HepG2 (cell line): ENCODE measurements around the gene PRMT7. TPM values are rescaled to one million over a fixed set of nuclear protein-coding genes. Genes with fewer than 3 reads are reported as not detected.

Source experiments
- ATAC-seq: fragments of 200-7000 bp; cut with Tn5 transposase; 3 replicates; pipeline ENCODE4 v1.9.1; 2020; ENCODE audit warnings: mild to moderate bottlenecking, moderate library complexity
- BruUV-seq: library from RNA; stranded (reverse); fragments of 400-500 nt; replicated peaks from 2 replicates; lab custom pipeline; 2021; lab: Mats Ljungman, UMichigan
- CTCF ChIA-PET: fragments of 300-600 bp; formaldehyde crosslinking; extraction: SDS; loops from one replicate; lab custom pipeline; 2021; ENCODE audit warnings: low total read pairs, inconsistent platforms, low intra/inter-chr PET ratio; lab: Yijun Ruan, JAX
- POLR2A ChIA-PET: fragments of 350-600 bp; sonication (Branson Sonifier 250); formaldehyde crosslinking; loops from one replicate; lab custom pipeline; 2020; ENCODE audit warnings: antibody characterized with exemption, inconsistent platforms; lab: Yijun Ruan, JAX
- DNase-seq: peaks from one replicate; pipeline ENCODE4 v3.0.0-alpha.2; 2015; ENCODE audit warnings: low spot score
- FAIRE-seq: peaks from 3 replicates; lab custom pipeline; 2011; peaks lifted over from hg19 to GRCh38; lab: Jason Lieb, UNC
- H2AFZ ChIP-seq: one replicate; pipeline ENCODE4 v1.6.1; 2011; ENCODE audit warnings: low read length, inconsistent platforms
- H3K27ac ChIP-seq: fragments of 300-600 bp; 3 replicates; pipeline ENCODE4 v1.8.0; 2011; ENCODE audit warnings: mixed run types, mild to moderate bottlenecking, mixed read lengths, low read length, inconsistent platforms; ENCODE audit not compliant: insufficient read depth; ENCODE audit errors: extremely low read length
- H3K27me3 ChIP-seq, 2 experiments: fragments of 200-600 bp in 1 of 2; 2 replicates in 1 of 2; 3 replicates in 1 of 2; pipeline versions ENCODE4 v1.6.0 to v1.8.0; 2011; ENCODE audit warnings: low read length in 2 of 2, mild to moderate bottlenecking in 2 of 2, moderate library complexity in 2 of 2, inconsistent platforms in 1 of 2; ENCODE audit not compliant: insufficient read depth in 2 of 2, control insufficient read depth in 1 of 2
- H3K36me3 ChIP-seq, 2 experiments: fragments of 200-600 bp in 1 of 2; replicated peaks in 1 of 2; 2 replicates in 1 of 2; 3 replicates in 1 of 2; pipeline versions ENCODE4 v1.5.1 to v1.8.0; 2011; ENCODE audit warnings: low read length in 2 of 2, inconsistent platforms in 1 of 2; ENCODE audit not compliant: insufficient read depth in 2 of 2, control insufficient read depth in 1 of 2
- H3K4me1 ChIP-seq: 2 replicates; pipeline ENCODE4 v1.5.1; 2012; ENCODE audit warnings: low read length, inconsistent platforms; ENCODE audit not compliant: insufficient read depth
- H3K4me2 ChIP-seq: 2 replicates; pipeline ENCODE4 v1.6.0; 2011; ENCODE audit warnings: low read depth, low read length, inconsistent platforms
- H3K4me3 ChIP-seq, 3 experiments: fragments of 200-600 bp in 1 of 3; sonication (generic), shearing (Covaris generic) in 1 of 3; replicated peaks in 1 of 3; 2 replicates each; pipeline ENCODE4 v1.5.1; 2011 to 2016; ENCODE audit warnings: low read length in 3 of 3, inconsistent platforms in 2 of 3, low read depth in 2 of 3, mild to moderate bottlenecking in 2 of 3, control low read depth in 1 of 3, mixed read lengths in 1 of 3; ENCODE audit not compliant: insufficient read depth in 1 of 3
- H3K79me2 ChIP-seq: one replicate; pipeline ENCODE4 v1.6.1; 2011; ENCODE audit warnings: low read length, inconsistent platforms; ENCODE audit not compliant: insufficient read depth
- H3K9ac ChIP-seq: 2 replicates; pipeline ENCODE4 v1.6.0; 2011; ENCODE audit warnings: mild to moderate bottlenecking, low read depth, low read length, inconsistent platforms; ENCODE audit not compliant: insufficient read depth
- H3K9me3 ChIP-seq: 2 replicates; pipeline ENCODE4 v1.5.1; 2012; ENCODE audit warnings: mild to moderate bottlenecking, low read length
- H4K20me1 ChIP-seq: 2 replicates; pipeline ENCODE4 v1.6.0; 2011; ENCODE audit warnings: inconsistent platforms, mild to moderate bottlenecking, low read length, moderate library complexity; ENCODE audit not compliant: insufficient read depth
- RAD21 ChIP-seq: fragments of 450-650 bp; formaldehyde crosslinking; IDR thresholded peaks from 2 replicates; pipeline ENCODE4 v1.5.0; 2020; ENCODE audit warnings: mild to moderate bottlenecking
- SIX1 ChIP-seq: sonication (generic); formaldehyde crosslinking; IDR thresholded peaks from 2 replicates; pipeline ENCODE4 v1.4.0; 2020; ENCODE audit warnings: missing genetic modification reagents, borderline replicate concordance
- ZNF253 ChIP-seq: sonication (generic); formaldehyde crosslinking; IDR thresholded peaks from 2 replicates; pipeline ENCODE4 v1.8.0; 2022; ENCODE audit warnings: mild to moderate bottlenecking, missing genetic modification reagents, borderline replicate concordance
- ZNF616 ChIP-seq: sonication (generic); formaldehyde crosslinking; IDR thresholded peaks from 2 replicates; pipeline ENCODE4 v1.5.0; 2020; ENCODE audit warnings: low read depth, mild to moderate bottlenecking, missing genetic modification reagents
- ZNF773 ChIP-seq: sonication (generic); formaldehyde crosslinking; IDR thresholded peaks from 2 replicates; pipeline ENCODE4 v1.4.0; 2020; ENCODE audit warnings: missing genetic modification reagents, borderline replicate concordance
- ZNF782 ChIP-seq: sonication (generic); formaldehyde crosslinking; IDR thresholded peaks from 2 replicates; pipeline ENCODE4 v1.4.0; 2020; ENCODE audit warnings: missing genetic modification reagents, mild to moderate bottlenecking, borderline replicate concordance
- WGBS: methylation state at CpG from one replicate; pipeline ENCODE4 v1.1.6; 2017; ENCODE audit warnings: low lambda C conversion rate; 5-methylcytosine and 5-hydroxymethylcytosine counted together
- in situ Hi-C: cut with HindIII; loops from 2 replicates; pipeline ENCODE4 v1.10.0; 2017; ENCODE audit warnings: low pct_unique_long_range_greater_than_20kb; ENCODE audit not compliant: extremely low pct_ligation_motif_present
- intact Hi-C: fragments of 100-400 bp; cut with micrococcal nuclease; formaldehyde crosslinking; loops from one replicate; pipeline ENCODE4 v1.10.0; 2022; ENCODE audit not compliant: unreplicated experiment
- polyA plus RNA-seq, 8 experiments: library from polyadenylated mRNA; depleted of rRNA in 3 of 8; stranded (reverse) in 7 of 8; unstranded in 1 of 8; fragments of >200 nt; fragmentation: Illumina TruSeq in 4 of 8; extraction: Trizol in 4 of 8; gene quantifications; 2 replicates each; pipeline versions ENCODE4 v1.2.1 to v1.2.3, GENCODE V29; 2011 to 2016; ENCODE audit warnings: low read depth in 4 of 8, missing spikeins in 1 of 8, mixed read lengths in 1 of 8; ENCODE audit not compliant: insufficient read depth in 1 of 8
- total RNA-seq, 5 experiments: library from RNA; depleted of rRNA; stranded (reverse); fragments of >200 nt; fragmentation: Illumina TruSeq; extraction: Trizol; gene quantifications; 2 replicates each; pipeline ENCODE4 v1.2.3, GENCODE V29; 2016; ENCODE audit warnings: low read depth in 1 of 5
- TF ChIP-seq, protein P1 (sequence below): IDR thresholded peaks from 2 replicates; pipeline ENCODE4 v1.6.1; 2016
- TF ChIP-seq, protein P2 (sequence below): sonication (generic); formaldehyde crosslinking; IDR thresholded peaks from 2 replicates; pipeline ENCODE4 v1.5.0; 2020; ENCODE audit warnings: mild to moderate bottlenecking, missing genetic modification reagents, borderline replicate concordance
- TF ChIP-seq, protein P3 (sequence below): sonication (generic); formaldehyde crosslinking; IDR thresholded peaks from 2 replicates; pipeline ENCODE4 v1.8.0; 2022; ENCODE audit warnings: missing genetic modification reagents, mild to moderate bottlenecking, borderline replicate concordance

PRMT7 gene
- total and polyA plus RNA-seq, 2 of the 13 experiments (the other 11 are each of a cell fraction or from before 2014, with no cell fraction given) = 47.5 to 55.0 TPM

DNA sequence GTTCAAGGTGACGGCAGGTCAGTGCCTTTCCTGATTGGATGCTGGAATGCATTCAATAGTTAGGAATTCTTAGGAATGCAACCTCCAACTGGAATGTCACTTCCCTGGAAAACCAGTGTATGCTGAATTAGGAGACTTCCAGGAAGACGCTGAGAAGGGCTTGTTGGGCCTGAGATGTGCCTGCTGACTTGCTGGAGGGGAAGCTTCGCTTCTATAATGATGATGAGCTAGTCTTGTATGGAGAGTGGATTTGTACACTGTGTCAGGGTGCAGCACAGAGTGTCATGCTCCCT, 91.9 kb downstream of the PRMT7 start:
- H3K4me3 ChIP-seq = no peak overlapping the region
- ChIA-PET POLR2A (no interaction called here), CTCF (no interaction called here)
- peaks cover 0 to 30% of the 10 kb centered on the region in 2 experiments; a peak in 3 of 5 replicates for H3K27me3 ChIP-seq
- intact Hi-C loops = no loop called here
- no peak for TF ChIP-seq SIX1
- no peak for TF ChIP-seq ZNF782
- TF ChIP-seq, protein P1, sequence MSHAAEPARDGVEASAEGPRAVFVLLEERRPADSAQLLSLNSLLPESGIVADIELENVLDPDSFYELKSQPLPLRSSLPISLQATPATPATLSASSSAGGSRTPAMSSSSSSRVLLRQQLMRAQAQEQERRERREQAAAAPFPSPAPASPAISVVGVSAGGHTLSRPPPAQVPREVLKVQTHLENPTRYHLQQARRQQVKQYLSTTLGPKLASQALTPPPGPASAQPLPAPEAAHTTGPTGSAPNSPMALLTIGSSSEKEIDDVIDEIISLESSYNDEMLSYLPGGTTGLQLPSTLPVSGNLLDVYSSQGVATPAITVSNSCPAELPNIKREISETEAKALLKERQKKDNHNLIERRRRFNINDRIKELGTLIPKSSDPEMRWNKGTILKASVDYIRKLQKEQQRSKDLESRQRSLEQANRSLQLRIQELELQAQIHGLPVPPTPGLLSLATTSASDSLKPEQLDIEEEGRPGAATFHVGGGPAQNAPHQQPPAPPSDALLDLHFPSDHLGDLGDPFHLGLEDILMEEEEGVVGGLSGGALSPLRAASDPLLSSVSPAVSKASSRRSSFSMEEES = no peak
- TF ChIP-seq ZNF616 (CRISPR knock-in tag) = no peak
- no peak overlapping the region for H3K27ac ChIP-seq
- H3K9ac ChIP-seq = no peak overlapping the region
- no peaks in the 10 kb centered on the region for H3K9me3 ChIP-seq
- FAIRE-seq = no peak
- no peak overlapping the region for H2AFZ ChIP-seq
- DNase-seq = no peak
- H3K36me3 ChIP-seq = no peaks in the 10 kb centered on the region
- no peak overlapping the region for H3K4me2 ChIP-seq
- in situ Hi-C loops = no loop called here
- no peak for ATAC-seq
- no TSS peak for BruUV-seq
- no peaks in the 10 kb centered on the region; the same call in 1 of the 2 replicates for H3K4me1 ChIP-seq
- no peaks in the 10 kb centered on the region; the same call in 1 of the 2 replicates for H4K20me1 ChIP-seq
- no peaks in the 10 kb centered on the region for H3K79me2 ChIP-seq
- 6% methylated on average over 3 of the region's 3 CpGs for WGBS

DNA sequence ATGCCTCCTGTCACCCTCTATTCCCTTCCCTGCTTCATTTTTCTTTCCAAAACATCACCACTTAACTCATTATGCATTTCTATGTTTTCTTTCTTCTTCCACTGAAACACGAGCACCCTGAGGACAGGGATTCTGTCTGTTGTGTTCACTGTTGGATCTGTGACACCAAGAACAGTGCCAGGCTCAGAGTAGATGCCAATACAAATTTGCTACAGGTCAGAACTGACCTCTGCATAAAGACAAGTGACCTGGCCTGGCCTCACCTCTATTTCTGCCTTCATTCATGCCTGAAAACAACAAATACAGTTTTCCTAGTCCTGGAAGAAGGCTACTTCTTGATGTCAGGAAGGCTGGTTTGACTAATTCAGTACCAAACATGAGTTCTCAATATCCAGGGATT, 92.4 kb downstream of the PRMT7 start:
- Histone ChIP-seq H2AFZ (no peak overlapping the region), H4K20me1 (no peaks in the 10 kb centered on the region; the same call in 1 of the 2 replicates), H3K36me3 (no peaks in the 10 kb centered on the region), H3K4me3 (no peak overlapping the region), H3K9ac (no peak overlapping the region), H3K27ac (no peak overlapping the region), H3K4me1 (no peaks in the 10 kb centered on the region; the same call in 1 of the 2 replicates), H3K27me3 (peaks cover 0 to 27% of the 10 kb centered on the region in 2 experiments; a peak in 3 of 5 replicates), H3K4me2 (no peak overlapping the region), H3K79me2 (no peaks in the 10 kb centered on the region), H3K9me3 (no peaks in the 10 kb centered on the region)
- POLR2A ChIA-PET = no interaction called here
- 2% methylated on average over 1 of the region's 1 CpG for WGBS
- no TSS peak for BruUV-seq
- CTCF ChIA-PET = no interaction called here
- no peak for ATAC-seq
- intact Hi-C loops (no loop called here), in situ Hi-C loops (no loop called here)
- FAIRE-seq = no peak
- DNase-seq = no peak
- TF ChIP-seq ZNF253 (CRISPR knock-in tag) (no peak), ZNF773 (CRISPR knock-in tag) (no peak), RAD21 (CRISPR knock-in tag) (no peak)
- TF ChIP-seq, protein P2, sequence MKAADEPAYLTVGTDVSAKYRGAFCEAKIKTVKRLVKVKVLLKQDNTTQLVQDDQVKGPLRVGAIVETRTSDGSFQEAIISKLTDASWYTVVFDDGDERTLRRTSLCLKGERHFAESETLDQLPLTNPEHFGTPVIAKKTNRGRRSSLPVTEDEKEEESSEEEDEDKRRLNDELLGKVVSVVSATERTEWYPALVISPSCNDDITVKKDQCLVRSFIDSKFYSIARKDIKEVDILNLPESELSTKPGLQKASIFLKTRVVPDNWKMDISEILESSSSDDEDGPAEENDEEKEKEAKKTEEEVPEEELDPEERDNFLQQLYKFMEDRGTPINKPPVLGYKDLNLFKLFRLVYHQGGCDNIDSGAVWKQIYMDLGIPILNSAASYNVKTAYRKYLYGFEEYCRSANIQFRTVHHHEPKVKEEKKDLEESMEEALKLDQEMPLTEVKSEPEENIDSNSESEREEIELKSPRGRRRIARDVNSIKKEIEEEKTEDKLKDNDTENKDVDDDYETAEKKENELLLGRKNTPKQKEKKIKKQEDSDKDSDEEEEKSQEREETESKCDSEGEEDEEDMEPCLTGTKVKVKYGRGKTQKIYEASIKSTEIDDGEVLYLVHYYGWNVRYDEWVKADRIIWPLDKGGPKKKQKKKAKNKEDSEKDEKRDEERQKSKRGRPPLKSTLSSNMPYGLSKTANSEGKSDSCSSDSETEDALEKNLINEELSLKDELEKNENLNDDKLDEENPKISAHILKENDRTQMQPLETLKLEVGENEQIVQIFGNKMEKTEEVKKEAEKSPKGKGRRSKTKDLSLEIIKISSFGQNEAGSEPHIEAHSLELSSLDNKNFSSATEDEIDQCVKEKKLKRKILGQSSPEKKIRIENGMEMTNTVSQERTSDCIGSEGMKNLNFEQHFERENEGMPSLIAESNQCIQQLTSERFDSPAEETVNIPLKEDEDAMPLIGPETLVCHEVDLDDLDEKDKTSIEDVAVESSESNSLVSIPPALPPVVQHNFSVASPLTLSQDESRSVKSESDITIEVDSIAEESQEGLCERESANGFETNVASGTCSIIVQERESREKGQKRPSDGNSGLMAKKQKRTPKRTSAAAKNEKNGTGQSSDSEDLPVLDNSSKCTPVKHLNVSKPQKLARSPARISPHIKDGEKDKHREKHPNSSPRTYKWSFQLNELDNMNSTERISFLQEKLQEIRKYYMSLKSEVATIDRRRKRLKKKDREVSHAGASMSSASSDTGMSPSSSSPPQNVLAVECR (CRISPR knock-in tag) = no peak
- TF ChIP-seq, protein P3, sequence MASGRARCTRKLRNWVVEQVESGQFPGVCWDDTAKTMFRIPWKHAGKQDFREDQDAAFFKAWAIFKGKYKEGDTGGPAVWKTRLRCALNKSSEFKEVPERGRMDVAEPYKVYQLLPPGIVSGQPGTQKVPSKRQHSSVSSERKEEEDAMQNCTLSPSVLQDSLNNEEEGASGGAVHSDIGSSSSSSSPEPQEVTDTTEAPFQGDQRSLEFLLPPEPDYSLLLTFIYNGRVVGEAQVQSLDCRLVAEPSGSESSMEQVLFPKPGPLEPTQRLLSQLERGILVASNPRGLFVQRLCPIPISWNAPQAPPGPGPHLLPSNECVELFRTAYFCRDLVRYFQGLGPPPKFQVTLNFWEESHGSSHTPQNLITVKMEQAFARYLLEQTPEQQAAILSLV (CRISPR knock-in tag) = no peak
